NCI-H1092 treated with DMSO at 0.1 percent for 48 hours (cell line): ENCODE results near the gene CHRND.

Experiments
- DNase-seq: peaks from one replicate; lab custom pipeline; 2025; lab: John Stamatoyannopoulos, UW

Gene CHRND

DNA sequence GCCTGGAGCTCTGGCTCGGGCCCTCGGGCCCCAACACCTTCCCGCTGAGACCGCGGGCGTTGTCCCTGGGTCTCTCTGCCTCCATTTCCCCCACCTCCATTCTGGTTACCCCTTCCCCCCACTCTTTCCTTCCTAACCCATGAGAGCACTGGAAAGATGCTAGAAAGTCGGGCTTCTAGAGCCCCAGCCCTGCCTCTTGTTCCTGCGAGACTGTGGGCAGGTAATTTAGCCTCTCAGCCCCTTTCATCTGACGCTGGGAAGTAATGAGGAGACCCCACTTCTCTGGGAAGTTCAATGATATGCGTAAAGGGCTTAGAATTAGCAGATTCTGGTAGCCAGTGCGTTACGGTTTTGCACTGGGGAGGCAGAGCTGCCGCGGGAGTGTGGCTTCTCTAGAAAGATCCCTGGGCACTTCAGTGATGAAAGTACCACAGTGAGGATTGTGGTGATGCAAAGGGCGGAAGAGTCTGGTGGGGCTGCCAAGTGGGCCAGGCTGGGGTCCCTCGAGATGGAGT is 22.1 kb upstream of the CHRND start:
- no peak for DNase-seq

GRCh38 chr2:232504438-232504837 is 21.5 kb upstream of the CHRND start:
- no peak for DNase-seq

- DNase-seq: no peak
Observed at GRCh38 chr2:232505856-232506255, 20.1 kb upstream of the CHRND start.

- DNase-seq: no peak
Observed at GRCh38 chr2:232506709-232507108, 19.3 kb upstream of the CHRND start.

GRCh38 chr2:232508251-232508650 is 17.7 kb upstream of the CHRND start:
- DNase-seq: no peak

DNA sequence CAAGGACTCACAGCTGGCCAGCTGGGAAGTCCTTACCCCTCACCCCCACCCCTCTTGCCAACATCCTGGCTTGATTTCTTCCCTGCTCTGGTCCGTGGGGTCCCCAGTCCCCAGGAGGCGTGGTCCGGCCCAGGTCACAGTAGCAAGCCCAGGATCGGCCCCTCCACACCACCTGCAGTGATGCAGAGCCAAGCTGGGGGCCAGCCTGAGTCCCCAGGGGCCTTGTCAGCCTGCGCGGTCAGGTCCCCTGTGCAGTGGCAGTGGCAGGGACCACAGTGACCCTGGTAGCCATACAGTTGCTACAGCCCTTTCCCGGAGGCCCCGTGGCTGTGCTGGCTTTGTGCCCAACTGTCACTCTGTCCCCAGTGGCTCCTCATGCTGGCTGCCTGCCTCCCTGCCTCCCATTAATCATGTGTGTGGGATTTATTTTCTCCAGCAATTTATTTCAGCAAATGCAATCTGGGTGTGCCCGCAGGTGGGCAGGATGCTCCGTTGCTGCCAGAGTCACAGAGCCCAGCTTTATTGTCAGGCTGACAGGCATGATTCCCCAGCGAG is 14.5 kb upstream of the CHRND start:
- no peak for DNase-seq

- DNase-seq: no peak
Observed at GRCh38 chr2:232512602-232513001, 13.4 kb upstream of the CHRND start.

DNA sequence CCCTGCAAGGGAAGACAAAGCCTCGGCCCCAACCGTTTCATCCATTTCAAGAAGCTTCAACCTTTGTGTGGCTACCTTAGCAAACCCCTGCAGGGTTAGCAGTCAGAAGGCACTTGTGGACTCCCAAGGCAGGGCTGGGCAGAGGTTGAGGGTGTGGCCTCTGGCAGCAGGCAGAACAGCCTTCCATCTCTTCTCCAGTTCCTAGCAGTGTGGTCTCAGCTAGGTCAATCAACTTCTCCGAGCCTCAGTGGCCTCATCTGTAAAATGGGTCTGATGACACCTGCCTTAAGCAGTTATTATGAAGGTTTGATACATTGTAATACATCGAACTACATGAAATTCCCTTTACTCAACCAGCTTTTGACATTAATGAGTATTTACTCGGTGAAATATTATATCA is 12.6 kb upstream of the CHRND start:
- DNase-seq: no peak

DNA sequence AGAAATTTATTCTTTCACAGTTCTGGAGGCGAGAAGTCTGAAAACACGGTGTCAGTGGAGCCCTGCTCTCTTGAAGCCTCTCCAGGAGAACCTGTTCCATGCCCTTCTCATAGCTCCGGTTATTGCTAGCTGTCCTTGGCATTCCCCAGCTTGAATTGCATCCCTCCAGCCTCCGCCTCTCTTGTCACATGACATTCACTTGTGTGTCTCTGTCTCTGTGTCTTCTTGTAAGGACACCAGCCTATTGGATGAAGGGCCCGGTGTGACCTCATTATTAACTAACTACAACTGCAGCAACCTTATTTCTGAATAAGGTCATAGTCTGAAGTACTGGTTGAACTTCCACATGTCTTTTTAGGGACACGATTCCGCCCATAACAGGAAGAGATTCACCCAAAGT is 10.3 kb upstream of the CHRND start:
- DNase-seq: no peak

DNA sequence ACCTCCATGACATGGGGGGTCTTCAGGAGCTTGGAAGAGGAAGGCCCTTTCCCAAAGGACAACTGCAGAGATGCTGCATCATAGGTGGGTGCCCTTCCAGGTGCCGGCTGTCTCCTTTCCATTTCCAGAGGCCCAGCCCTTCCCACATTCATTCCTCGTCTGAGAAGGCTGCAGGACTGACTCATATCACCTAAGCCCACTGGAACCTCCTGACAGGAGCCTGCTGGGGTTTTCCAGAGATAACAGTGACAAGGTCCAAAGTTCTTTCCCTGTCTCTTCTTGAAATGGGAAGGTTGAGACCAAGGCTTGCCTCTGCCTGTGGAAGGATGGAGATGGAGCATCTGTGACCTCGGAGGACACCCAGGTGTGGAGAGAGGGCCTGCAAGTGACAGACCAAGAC is 9.4 kb upstream of the CHRND start:
- no peak for DNase-seq

- no peak for DNase-seq
Observed at GRCh38 chr2:232518844-232519243, 7.1 kb upstream of the CHRND start.

GRCh38 chr2:232519581-232520438 is 6.2 kb upstream of the CHRND start, which contains the start of gene PRSS56:
Gene PRSS56, plus strand, starts transcription at chr2:232520388. Its CDS starts 211 bp downstream, at chr2:232520599.
- no peak for DNase-seq

- no peak for DNase-seq
Observed at GRCh38 chr2:232520489-232520888, 5.5 kb upstream of the CHRND start.

DNA sequence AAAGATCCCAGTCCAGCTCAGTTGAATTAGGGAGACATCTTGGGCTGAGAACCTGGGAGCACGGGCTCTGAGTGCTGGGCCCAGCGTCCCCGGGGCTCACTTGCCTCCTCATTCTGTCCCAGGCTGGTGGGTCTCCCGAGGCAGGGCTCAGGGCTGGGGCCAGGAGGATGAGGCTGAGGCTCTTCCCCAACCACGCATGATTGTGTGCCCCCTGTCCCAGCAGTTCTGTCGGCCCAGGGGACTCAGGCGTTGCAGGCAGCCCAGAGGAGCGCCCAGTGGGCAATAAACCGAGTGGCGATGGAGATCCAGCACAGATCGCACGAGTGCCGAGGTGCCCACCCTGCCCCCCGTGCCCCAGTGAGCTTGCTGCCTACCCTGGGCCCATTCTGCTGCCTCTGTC is 4.9 kb upstream of the CHRND start:
- DNase-seq: no peak

DNA sequence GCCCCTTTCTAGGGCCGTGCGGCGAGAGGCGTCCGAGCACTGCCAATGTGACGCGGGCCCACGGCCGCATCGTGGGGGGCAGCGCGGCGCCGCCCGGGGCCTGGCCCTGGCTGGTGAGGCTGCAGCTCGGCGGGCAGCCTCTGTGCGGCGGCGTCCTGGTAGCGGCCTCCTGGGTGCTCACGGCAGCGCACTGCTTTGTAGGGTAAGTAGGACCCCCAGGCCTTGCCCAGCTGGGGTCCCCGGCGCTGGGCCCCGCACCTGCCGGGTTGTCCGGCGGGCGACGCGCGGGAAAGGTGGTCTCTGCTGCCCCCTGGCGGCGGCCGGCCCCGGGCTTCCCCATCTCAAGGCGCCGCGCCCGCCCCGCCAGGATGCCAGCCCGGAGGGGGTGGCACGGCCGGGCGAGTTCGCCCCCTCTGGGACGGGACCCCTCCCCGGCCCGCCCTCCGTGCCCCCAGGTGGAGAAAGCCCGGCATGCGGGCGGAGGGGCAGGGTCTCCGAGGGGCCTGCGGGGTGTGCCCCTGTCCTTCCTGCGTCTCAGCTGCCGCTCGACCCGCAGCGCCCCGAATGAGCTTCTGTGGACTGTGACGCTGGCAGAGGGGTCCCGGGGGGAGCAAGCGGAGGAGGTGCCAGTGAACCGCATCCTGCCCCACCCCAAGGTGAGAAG is 3.9 kb upstream of the CHRND start:
- DNase-seq: no peak

DNA sequence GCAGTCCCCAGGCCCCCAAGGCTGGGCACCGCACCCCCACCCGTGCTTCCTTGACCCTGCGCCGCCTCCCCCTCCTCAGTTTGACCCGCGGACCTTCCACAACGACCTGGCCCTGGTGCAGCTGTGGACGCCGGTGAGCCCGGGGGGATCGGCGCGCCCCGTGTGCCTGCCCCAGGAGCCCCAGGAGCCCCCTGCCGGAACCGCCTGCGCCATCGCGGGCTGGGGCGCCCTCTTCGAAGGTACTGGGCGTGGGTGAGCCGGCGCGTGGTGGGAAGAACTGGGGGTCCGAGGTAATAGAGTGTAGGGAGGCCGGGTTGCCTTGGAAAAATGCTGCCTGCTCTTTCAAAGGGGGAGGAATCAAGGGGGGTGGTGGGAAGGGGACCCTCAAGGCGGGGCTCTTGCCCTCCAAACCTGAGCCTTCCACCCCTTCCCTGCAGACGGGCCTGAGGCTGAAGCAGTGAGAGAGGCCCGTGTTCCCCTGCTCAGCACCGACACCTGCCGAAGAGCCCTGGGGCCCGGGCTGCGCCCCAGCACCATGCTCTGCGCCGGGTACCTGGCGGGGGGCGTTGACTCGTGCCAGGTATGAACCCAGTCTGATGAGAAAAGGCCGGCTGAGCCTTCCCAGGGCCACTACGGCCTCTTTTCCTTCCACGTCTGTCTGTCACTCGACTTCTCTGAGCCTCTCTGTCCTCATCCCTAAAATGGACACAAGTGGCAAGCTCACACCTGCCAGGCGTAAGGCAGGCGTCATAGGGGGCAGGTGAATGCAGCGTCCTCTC is 3.1 kb upstream of the CHRND start:
- DNase-seq: no peak

GRCh38 chr2:232523402-232523681 is 2.6 kb upstream of the CHRND start:
- DNase-seq: no peak

DNA sequence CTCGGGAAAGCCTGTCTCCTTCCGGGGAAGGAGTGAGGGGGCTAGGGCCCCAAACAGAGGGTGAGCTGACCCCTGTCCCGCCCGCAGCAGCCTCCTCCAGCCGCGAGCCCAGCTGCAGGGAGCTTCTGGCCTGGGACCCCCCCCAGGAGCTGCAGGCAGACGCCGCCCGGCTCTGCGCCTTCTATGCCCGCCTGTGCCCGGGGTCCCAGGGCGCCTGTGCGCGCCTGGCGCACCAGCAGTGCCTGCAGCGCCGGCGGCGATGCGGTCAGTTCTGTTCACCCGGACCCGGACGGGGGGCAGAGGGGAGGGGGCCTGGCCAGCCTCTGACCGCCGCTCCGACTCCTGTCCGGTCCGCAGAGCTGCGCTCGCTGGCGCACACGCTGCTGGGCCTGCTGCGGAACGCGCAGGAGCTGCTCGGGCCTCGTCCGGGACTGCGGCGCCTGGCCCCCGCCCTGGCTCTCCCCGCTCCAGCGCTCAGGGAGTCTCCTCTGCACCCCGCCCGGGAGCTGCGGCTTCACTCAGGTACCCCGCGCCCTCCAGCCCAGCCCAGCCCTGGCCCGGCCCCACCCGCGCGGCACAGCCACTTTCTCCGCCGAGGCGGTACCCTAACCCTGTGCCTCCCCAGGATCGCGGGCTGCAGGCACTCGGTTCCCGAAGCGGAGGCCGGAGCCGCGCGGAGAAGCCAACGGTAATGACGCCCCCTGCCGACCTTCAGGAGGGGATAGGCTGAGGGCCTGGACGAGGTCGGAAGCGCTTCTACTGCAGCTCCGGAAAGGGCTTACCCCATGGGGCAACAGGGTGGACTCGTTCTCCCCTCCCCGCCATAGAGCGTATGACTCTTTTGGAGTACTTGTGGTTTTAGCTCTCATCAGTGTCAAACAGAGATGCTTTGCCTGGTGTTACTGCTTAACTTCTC is 2.0 kb upstream of the CHRND start:
- peak; percentile 2 for DNase-seq

DNA sequence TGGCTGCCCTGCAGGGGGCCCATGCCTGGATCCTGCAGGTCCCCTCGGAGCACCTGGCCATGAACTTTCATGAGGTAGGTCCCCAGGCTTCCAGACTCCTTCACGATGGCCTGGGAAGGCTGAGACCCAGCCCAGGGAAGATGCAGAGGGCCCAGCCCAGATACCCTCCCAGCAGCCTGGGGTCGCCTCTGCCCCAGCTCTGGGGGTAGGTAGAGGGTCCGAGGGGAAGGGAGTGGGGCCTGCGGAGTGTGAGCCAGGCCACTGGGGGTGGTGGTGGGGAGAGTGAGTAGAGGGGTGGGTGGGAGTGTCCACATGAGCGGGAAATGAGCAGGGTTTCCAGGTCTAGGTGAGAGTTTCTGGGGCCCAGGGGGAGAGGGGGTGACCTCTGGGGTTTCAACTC is 1.2 kb upstream of the CHRND start:
- no peak for DNase-seq

DNA sequence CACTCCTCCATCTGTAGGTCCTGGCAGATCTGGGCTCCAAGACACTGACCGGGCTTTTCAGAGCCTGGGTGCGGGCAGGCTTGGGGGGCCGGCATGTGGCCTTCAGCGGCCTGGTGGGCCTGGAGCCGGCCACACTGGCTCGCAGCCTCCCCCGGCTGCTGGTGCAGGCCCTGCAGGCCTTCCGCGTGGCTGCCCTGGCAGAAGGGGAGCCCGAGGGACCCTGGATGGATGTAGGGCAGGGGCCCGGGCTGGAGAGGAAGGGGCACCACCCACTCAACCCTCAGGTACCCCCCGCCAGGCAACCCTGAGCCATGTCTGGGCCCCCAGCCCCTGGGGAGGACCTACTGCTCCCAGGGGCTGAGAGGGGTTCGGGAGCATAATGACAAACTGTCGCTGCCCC is 761 bp upstream of the CHRND start:
- no peak for DNase-seq

- no peak for DNase-seq
Observed at GRCh38 chr2:232526372-232526941, 497 bp downstream of the CHRND start.
